HT1080 (cell line): ENCODE measurements around the gene CEP112. TPM values are rescaled to one million over a fixed set of nuclear protein-coding genes. Genes with fewer than 3 reads are reported as not detected.

Experiments used
- DNase-seq: peaks from one replicate; pipeline ENCODE4 v3.0.0-alpha.2; 2015; ENCODE audit warnings: low read depth
- polyA plus RNA-seq, 2 experiments: library from polyadenylated mRNA; depleted of rRNA; stranded (reverse); fragments of >200 nt; gene quantifications; 2 replicates each; pipeline ENCODE4 v1.2.3, GENCODE V29; 2015
- total RNA-seq: library from RNA; depleted of rRNA; stranded (reverse); fragments of >200 nt; shearing (Covaris generic); gene quantifications from 2 replicates; pipeline ENCODE4 v1.2.3, GENCODE V29; 2014; rRNA removed

Gene CEP112
- 2.5 and 5.0 TPM in 2 replicates for total RNA-seq
- polyA plus RNA-seq (2015; cell fraction: cytosol; rRNA removed): 1.9 and 2.1 TPM in 2 replicates
- polyA plus RNA-seq (2015; cell fraction: nucleus; rRNA removed): 1.5 and 2.7 TPM in 2 replicates

DNA sequence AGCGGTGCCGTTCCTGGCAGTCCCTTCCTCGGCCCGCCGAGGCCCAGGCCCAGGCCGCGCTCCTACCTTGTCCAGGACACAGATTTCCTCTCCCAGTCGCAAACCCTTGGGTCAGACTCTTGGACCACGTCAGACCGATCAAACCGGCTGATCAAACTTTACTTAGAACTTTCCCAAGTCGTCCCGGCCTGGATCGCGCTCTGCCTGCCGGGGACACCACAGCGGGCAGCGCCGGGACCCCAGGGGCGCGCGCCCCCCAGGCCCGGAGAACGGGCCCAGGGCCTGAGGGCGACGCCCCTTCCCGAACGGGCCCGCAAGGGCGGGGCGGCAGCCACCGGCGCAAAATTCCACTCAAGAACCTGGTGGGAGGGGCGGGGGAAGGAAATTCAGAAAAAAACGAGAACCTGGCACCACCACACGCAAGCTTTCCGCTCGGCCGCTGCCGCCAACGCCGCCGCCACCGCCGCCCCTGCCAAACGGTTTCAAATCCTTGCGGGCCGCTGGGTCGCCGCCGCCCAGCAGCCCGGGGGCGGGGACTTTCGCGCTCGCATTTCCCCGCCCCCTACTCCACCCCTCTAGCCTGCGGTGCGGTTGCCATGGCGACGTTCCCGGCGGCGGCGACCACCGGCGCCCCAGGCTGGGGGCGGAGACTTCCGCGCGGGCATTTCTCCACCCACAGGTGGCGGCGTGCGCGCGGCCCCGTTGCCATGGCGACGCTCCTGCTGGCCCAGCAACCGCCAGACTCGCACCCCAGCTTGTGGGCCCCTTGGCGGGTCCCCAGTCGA, at the start of gene CEP112:
CEP112 (minus strand) TSS at position 541 of the 785 bp plus-strand sequence.
- peak; percentile 82 for DNase-seq

DNA sequence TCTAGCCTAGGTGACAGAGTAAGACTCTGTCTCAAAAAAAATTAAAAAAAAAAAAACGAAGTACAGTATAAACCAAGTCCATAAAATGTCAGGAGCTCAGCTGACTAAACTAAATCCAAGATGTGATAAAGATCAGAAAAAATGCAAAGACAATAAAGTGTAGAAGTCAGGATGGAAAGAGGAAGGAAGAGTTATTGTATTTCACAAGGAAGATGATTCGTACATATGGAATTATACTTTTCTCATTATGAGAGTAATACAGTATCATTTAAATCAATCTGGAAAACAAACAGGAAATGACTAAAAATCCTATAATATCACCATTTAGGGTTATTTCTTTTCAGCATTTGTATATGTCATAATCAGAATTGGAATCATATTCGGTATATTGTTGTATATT, 48.7 kb upstream of the CEP112 start:
- peak; percentile 70 for DNase-seq

DNA sequence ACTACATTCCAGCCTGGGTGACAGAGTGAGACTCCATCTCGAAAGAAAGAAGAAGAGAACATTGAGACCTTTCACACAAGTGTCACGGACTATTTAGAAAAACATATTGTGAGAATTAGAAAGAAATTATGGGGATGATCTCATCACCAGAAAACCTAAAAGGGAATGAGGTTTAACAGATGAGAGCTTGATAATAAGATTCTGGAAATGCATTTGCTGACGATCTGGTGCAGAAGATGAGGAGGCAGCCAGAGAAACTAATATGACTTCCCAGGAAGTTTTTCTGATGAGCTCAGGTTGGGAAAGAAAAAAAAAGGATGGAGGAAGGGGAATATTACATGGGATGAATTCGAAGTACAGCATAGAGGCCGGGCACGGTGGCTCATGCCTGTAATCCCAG, 48.1 kb upstream of the CEP112 start:
- DNase-seq: no peak

DNA sequence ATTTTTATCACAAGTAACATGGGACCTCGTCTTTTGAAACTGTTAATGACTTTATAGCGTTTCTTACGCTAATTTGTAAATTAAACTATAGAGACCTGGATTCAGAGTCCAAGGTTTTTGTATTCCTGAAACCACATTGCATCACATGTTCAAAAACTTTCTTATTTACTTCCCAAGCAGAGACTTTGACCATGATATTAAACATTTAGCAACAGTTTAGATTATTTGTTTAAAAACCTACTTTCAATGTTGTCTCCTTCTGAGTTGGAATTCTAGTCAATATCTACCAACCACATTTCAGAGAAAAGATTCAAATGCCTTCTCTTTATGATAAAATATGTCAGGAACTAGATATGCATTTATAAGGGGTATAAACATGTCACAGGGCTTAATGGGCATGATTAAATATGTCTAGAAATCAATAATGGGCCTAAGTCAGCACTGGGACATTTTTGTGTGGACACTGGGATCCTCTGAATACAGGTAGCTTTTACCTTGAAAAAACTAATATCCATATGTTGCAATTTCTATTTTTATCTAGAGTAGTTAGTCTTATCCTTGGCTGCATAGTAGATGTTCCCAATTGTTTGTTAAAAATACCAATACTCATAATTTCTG, 43.6 kb upstream of the CEP112 start:
- no peak for DNase-seq

DNA sequence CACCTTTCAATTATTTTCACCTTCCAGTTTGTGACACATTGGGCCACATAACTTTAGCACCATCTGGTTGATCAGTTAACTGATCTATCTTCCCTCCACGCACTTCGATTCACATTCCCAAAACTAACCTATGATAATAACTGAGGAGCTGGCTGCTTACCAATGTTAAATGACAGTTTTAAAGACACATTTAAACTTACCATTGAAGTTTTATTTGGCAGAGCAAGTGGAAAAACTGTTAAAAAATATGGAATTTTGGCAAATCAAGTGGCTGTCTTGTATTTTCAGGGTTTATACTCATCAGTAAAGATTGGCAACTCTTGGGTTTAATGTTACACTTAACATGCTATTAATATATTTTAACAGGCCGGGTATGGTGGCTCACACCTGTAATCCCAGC, 42.7 kb upstream of the CEP112 start:
- DNase-seq: no peak

DNA sequence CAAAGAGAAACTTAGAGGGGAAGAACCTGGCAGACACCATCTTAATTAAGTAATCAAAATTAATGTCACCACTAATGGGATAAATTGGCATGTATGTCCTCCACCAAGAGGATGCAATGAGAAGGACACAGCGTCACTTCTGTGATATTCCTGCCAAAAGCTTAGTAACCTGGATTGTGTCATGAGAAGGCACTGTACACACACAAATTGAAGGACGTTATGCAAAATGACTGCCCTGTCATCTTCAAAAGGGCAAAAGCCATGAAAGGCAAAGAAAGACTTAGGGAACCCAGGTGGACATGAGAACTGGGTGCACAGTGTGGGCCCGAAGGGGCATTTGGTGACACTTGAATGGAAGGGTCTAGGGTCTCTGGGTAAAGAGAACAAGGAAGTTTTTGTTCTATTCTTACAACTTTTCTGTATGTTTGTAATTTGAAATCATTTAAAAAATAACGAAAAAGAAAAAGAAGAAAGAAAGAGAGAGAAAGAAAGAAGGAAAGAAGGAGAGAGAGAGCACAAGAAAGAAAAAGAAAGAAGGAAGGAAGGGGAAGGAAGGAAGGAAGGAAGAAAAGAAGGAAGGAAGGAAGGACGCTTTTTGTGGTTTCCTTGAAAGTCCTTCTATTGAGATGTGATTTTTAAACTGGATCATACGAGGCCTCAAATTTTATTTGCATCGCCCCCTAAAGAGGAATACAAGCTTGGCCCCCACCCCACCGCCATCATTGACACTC, 41.3 kb upstream of the CEP112 start:
- DNase-seq: no peak

DNA sequence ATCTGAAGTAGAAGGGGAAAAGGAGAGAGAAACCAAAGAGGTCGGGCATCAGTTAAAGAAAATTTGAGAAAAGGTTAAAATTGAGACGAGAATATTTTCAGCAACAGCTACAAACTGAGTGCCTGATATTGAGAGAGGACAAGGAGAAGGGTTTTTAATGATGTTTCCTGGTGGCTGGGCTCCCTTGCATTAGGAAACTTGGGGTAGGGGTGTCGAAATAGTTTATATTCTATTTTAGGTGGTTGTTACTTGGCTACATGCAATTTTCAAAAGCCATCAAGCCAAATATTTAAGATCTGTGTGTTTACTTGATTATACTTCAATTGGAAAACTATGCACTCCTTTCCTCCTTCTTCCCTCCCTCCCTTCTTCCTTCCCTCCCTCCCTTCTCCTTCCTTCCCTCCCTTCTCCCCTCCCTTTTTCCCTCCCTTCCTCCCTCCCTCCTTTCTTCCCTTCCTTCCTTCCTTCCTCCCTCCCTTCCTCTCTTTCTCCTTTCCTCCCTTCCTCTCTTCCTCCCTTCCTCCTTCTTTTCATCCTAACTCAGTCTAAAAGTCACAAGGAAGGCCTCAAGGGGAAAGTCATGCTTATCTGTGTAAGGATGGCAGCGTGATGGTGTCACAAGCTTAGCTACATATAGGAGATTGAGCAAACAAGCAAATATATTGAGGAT, 39.1 kb upstream of the CEP112 start:
- DNase-seq: no peak

DNA sequence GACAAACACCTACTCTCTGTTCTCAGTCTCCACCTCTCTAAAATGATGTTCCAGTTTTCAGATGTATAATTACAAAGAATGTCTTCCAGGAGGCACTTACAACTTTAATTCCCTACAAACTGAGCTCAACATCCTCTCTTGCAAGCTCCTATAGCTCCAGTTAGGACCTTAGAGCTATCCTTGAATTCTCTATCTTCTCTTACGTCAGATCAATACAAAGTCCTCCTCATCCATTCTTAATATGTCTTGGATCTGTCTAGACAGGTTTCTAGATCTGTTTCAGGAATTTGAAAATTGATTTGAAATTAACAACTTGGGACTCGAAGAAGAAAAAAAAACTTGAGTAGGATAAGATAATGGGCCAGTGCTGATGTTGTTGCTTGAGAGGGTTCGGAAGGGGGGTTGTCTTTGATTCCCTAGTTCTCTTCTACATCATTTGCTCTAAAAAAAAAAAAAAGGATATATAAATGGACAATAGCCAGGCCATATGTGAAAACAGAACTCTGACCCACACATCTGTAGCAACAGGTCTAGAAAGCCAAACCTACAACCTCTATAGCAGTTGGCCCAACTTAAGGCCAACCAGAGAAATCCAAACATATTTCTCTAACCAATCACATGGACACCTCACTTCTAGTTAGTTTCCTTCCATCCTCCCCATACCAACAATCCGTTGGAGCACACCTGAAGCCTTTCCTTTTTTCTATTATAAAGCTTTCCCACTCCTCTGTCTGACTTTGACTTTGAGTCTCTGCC, 38.0 kb upstream of the CEP112 start:
- DNase-seq: no peak

DNA sequence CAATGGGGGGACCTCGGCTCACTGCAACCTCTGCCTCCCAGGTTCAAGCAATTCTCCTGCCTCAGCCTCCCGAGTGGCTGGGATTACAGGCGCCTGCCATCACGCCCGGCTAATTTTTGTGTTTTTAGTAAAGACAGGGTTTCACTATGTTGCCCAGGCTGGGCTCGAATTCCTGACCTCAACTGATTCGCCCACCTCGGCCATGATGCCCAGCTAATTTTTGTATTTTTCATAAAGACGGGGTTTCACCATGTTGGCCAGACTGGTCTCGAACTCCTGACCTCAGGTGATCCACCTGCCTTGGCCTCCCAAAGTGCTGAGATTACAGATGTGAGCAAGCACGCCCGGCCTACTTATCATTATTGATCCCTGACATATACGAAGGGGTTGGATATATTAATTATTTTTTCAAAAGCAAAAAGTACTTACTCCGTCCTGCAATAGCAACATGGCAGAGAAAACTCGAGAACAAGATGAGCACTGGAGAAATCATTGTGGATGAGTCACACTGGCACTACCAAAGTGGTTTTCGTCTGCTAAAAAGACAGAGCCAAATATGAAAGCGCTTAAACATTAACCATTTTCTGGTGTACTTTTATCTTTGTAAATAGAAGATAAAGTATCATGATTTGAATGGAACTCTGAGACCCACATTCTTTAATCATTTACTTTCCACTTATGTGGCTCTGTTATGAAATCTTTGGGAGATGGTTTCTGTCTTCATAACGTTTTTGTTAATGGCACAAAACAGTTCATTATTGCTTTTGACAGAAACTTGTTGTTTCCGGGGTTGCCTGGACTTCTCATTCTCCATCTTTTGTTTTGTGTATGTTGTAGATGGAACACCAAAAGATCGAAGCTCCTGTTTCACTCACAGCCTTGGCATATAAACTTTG, 37.2 kb upstream of the CEP112 start, which contains the start of gene APOH:
APOH (minus strand) TSS at position 529 of the 896 bp plus-strand sequence; CDS start at position 493, 36 bp downstream.
- no peak for DNase-seq

DNA sequence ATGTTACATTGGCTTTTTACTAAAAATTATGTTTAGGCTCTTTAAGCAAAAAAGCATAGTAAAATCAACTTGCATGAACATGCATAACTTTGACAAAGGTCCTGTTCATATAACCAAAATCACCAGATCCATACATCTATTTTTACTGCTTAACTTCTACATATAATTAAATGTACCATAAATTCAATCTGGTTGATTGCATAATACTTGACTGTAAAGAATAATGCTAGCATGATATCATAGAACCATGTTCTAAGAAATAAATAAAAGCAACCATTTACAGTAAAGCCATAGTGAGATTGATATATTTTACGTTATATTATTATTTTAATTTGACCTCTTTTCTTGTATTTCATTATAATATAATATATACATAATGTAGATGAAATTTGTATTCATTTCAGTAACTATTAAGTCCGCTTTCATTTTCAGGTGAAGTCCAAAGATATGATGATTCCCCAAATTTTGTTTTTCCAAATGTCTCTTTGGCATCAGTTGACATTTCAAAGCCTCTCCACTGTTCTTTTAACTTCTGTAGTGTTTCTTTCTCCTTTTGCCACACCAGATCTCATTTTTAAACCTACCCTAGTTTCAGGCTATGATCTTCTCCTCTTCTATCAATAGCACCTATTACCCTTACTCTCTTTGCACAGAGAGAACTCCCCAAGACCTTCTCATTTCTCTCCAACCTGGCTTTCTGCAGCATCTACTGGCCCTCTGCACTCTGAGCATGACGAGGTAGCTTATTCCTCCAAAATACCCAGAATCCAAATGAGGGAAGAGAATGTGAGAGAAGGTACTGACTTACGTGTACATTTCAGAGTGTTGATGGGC, 35.5 kb upstream of the CEP112 start:
- DNase-seq: no peak

DNA sequence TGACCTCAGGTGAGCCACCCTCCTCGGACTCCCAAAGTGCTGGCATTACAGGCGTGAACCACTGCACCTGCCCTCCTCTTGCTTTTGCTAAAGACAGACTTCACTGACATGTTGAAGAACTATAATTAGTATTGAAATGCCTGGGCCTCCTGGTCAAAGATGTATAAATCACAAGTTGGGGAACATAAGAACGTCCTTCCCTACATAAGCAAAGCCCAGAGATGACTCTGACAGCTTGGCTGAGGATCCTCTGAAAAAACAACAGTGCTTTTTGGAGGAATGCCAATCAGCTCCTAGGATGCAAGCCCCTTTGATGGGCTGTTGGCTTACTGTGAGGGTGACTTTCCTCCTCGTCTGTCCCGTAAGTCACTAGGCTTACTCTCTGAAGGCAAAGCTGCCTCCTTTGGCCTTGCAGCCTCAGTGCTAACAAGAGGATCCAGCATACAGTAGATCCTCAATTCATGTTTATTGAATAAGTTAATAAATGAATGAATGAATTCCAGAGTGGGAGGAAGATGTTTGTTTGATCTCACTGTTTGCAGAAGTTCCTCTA, 30.9 kb upstream of the CEP112 start:
- DNase-seq: no peak

DNA sequence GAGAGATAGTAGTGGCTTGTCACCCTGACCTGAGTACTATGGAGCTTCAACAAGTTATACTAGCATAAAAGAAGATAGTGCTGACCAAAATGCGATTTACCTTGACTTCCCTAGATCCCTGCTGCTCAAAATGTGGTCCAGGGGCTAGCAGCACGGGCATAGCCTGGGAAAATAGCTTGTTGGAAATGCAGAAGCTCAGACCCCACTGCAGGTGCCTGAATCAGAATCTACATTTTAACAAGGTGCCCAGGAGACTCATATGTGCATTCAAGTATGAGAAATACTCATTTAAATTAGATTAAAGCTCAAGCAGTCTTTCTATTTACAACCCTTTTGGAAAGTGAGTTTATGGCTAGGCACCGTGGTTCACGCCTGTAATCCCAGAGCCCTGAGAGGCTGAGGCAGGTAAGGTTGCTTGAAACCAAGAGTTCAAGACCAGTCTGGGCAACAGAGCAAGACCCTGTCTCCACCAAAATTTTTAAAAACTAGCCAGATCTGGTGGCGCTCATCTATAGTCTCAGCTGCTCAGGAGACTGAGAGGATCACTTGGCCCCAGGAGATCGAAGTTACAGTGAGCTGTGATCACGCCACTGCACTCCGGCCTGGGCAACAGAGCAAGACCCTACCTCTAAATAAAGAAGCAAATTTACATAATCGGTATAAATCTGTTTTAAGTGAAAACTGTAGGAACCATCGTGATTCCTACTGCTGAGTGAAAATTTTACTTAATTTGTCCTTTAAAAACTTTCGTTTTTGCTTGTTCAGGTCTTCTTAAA, 30.0 kb upstream of the CEP112 start:
- DNase-seq: no peak

DNA sequence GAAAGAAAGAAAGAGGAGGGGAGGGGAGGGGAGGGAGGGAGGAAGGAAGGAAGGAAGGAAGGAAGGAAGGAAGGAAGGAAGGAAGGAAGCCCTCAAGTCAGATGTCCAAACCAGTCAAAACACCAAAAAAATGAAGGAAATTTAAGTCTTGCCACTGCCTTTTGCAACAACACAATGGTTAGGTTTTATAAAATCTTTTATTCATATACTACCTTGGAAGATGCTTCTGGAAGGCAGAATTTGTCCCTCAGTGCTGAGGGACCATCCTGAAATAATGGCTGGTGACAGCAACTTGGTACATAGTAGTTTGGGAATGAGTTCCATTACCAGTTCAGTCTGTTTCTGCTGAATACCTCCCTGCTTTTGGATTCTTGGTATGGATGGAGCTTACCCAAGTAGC, 29.4 kb upstream of the CEP112 start:
- DNase-seq: no peak

DNA sequence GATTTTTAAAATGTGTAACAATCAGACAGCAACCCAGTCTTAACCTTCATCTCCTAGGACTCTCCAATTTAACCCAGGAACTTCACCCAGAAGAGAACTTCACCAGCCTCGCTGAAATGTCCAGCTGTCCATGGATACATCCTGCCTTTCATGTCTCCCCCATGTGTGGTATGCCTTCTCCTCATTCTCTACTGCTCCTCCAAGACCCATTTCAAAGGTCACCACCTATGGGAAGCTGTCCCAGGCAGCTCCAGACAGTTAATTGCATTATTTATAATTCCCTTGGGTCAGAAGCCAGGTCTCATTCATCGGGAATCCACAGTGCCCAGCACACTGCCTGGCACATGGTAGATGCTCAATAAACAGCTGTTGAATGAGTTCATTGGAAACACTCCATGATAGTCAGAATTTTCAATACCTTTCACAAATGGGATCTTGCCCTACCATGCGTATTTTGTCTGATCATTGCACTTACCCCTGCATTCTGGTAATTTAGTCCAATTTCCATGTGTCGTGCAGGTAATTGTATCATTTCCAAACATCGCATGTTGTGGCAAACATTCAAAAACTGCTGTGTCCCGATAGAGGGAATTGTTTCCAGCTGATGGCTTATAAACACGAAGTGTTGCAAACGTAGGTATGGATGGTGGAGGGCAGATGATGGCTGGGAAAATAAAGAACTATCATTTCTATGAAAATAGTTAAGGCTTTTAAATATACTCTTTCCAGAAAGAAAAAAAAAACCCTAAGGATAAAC, 28.3 kb upstream of the CEP112 start:
- no peak for DNase-seq

DNA sequence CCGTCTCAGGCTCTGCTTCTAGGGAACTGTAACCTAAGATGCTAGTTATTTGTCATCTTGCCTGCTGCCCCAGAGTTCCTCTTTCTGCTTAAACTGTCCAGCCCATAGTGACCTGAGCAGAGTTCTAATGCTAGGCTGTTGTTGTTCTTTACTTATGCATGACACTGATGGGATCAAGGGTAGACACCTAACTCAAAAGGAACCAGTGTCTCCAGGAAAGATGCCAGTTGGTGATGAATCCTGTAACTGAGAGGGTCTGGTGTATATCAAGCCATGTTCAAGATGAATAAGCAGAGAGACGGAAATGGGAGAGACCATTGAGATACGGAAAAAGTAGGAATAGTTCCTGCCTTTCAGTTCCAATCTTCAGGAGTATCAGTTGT, 23.6 kb upstream of the CEP112 start:
- DNase-seq: no peak

DNA sequence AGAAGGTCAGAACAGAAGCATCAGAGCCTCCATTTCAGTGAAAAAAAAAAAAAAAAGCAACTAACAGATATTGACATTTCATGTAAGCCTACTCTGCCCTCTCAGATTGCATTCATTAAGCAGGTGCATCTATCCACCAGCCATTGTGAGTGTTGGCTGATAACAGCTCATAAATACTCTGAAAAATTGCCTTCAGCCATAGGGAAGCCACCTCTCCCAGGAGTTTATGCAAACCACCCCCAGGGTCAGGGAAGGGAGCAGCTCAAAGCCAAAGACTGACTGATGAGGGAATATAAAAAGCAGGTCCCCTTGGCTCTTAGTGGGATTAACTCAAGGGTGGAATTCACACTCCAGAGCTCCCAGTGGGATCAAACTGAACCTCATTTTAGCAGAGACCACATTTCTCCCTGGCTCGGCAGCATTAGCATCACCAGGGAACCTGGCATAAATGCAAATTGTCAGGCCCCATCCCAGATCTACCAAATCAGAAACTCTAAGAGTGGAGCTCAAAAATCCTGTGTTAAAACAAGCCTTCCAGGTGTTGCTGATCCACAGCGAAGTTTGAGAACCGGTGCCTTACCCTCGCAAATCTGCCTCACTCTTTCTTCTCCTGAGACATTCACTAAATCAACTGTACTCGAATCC, 23.1 kb upstream of the CEP112 start:
- no peak for DNase-seq
